ENCODE results near the gene KCNK15. TPM values are rescaled to one million over a fixed set of nuclear protein-coding genes. Genes with fewer than 3 reads are reported as not detected.

KCNK15 gene
- polyA plus RNA-seq, 3 donors, result 0.03 TPM; not detected in 2

DNA sequence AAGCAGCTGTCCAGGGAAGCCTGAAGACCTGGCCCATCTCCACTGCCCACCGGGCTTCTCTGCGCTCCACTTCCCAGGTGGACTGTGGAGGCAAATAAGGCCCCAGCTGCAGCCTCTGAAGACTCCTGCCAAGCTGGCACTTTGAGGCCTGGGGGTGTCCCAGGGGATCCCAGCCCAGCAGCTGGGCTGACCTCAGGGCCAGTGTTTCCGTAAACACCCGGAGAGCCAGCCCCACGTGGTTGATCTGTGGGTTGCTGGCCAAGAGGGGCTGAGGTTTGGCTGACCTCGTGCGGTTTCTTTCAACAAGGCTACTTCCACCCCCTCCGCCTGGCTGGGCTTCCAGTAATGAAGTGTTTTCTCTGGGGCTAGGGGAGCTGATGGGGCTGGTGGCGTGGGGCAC lies 42.9 kb upstream of the KCNK15 start:
- Histone ChIP-seq H3K9ac (ENCODE audit: insufficient read depth, low read length, poor library complexity, severe bottlenecking) (no peak overlapping the region), H3K4me3 (replicated peaks in 1 of 3; ENCODE audit: low read depth in 2 of 3, low read length in 3 of 3) (no peak overlapping the region), H3K36me3 (replicated peaks in 1 of 2; ENCODE audit: control insufficient read depth in 1 of 2, insufficient read depth in 2 of 2, low read length in 2 of 2) (no peaks in the 10 kb centered on the region), H3K27me3 (ENCODE audit: control insufficient read depth in 2 of 2, insufficient read depth in 2 of 2, low read length in 2 of 2) (no peaks in the 10 kb centered on the region), H3K9me3 (replicated peaks in 1 of 2; ENCODE audit: control insufficient read depth in 1 of 2, insufficient read depth in 1 of 2, low read length in 2 of 2) (no peaks in the 10 kb centered on the region), H3K27ac (ENCODE audit: low read depth in 1 of 2, low read length in 2 of 2) (no peak overlapping the region), H3K4me1 (ENCODE audit: control insufficient read depth in 1 of 2, insufficient read depth in 2 of 2, low read length in 2 of 2) (no peaks in the 10 kb centered on the region), H3K4me2 (replicated peaks; ENCODE audit: extremely low read depth, low read length, poor library complexity, severe bottlenecking) (no peak overlapping the region), H2AFZ (ENCODE audit: insufficient read depth, low read depth, low read length, poor library complexity, severe bottlenecking) (no peak overlapping the region), H4K20me1 (ENCODE audit: insufficient read depth, low read length) (no peaks in the 10 kb centered on the region), H3K79me2 (ENCODE audit: insufficient read depth, low read length) (no peaks in the 10 kb centered on the region)
- peaks cover 0 to 2% (median 0%) of the 10 kb centered on the region in 7 donors for H3K9me3 Mint-ChIP-seq
- no peaks in the 10 kb centered on the region for H3K4me1 Mint-ChIP-seq
- H3K36me3 Mint-ChIP-seq, result no peaks in the 10 kb centered on the region
- peaks cover 1 to 2% (median 2%) of the 10 kb centered on the region in 3 donors for H3K27me3 Mint-ChIP-seq (ENCODE audit: low read depth in 3 of 3)
- no peak overlapping the region for H3K27ac Mint-ChIP-seq
- H3K4me3 Mint-ChIP-seq, result no peak overlapping the region
- 37% methylated on average over 5 of the region's 9 CpGs for WGBS (ENCODE audit: insufficient coverage)
- TF ChIP-seq, protein P1, sequence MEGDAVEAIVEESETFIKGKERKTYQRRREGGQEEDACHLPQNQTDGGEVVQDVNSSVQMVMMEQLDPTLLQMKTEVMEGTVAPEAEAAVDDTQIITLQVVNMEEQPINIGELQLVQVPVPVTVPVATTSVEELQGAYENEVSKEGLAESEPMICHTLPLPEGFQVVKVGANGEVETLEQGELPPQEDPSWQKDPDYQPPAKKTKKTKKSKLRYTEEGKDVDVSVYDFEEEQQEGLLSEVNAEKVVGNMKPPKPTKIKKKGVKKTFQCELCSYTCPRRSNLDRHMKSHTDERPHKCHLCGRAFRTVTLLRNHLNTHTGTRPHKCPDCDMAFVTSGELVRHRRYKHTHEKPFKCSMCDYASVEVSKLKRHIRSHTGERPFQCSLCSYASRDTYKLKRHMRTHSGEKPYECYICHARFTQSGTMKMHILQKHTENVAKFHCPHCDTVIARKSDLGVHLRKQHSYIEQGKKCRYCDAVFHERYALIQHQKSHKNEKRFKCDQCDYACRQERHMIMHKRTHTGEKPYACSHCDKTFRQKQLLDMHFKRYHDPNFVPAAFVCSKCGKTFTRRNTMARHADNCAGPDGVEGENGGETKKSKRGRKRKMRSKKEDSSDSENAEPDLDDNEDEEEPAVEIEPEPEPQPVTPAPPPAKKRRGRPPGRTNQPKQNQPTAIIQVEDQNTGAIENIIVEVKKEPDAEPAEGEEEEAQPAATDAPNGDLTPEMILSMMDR (IDR thresholded peaks at IDR 0.05), result no peak
- intact Hi-C loops (cut with micrococcal nuclease), result no loop called here
- no peak for DNase-seq

DNA sequence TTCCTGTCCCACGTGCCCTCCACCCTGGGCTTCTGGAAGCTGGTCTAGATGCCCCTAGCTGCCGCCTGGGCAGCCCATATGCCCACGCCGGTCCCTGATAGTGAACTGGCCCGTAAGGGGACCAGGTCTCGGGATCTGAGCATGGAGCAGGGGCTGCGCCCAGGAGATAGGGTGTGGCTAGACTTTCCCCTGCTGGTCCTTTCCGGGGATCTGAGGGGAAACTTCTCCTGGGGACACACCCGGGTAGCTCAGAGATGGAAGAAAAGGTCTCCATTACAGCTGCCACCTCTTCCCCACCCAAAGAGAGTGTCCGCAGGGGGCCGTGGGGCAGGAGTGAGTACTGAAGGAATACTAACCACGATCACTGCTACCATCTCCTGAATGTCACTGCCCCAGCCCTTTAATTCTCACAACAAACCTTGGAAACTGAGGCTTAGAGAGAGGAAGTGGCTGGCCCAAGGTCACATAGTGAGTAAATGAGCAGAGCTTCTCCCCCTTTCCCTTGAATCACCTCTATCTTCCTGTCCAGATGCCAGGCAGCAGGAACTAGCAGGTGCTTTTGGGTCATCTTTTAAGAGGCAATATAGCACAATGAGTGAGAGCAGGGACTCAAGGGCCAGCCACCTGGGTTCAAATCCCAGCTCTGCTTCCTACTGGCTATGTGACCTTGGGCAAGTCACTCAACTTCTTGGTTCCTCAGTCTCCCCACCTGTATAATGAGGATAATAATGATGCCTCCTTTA lies 42.3 kb upstream of the KCNK15 start:
- Histone ChIP-seq H3K79me2 (ENCODE audit: insufficient read depth, low read length) (no peaks in the 10 kb centered on the region), H3K9me3 (replicated peaks in 1 of 2; ENCODE audit: control insufficient read depth in 1 of 2, insufficient read depth in 1 of 2, low read length in 2 of 2) (no peaks in the 10 kb centered on the region), H3K9ac (ENCODE audit: insufficient read depth, low read length, poor library complexity, severe bottlenecking) (no peak overlapping the region), H3K27me3 (ENCODE audit: control insufficient read depth in 2 of 2, insufficient read depth in 2 of 2, low read length in 2 of 2) (no peaks in the 10 kb centered on the region), H3K4me1 (ENCODE audit: control insufficient read depth in 1 of 2, insufficient read depth in 2 of 2, low read length in 2 of 2) (no peaks in the 10 kb centered on the region), H3K4me2 (replicated peaks; ENCODE audit: extremely low read depth, low read length, poor library complexity, severe bottlenecking) (no peak overlapping the region), H3K36me3 (replicated peaks in 1 of 2; ENCODE audit: control insufficient read depth in 1 of 2, insufficient read depth in 2 of 2, low read length in 2 of 2) (no peaks in the 10 kb centered on the region), H3K4me3 (replicated peaks in 1 of 3; ENCODE audit: low read depth in 2 of 3, low read length in 3 of 3) (no peak overlapping the region), H2AFZ (ENCODE audit: insufficient read depth, low read depth, low read length, poor library complexity, severe bottlenecking) (no peak overlapping the region), H3K27ac (ENCODE audit: low read depth in 1 of 2, low read length in 2 of 2) (no peak overlapping the region), H4K20me1 (ENCODE audit: insufficient read depth, low read length) (no peaks in the 10 kb centered on the region)
- H3K27me3 Mint-ChIP-seq (ENCODE audit: low read depth in 3 of 3), result peaks cover 1 to 2% (median 2%) of the 10 kb centered on the region in 3 donors
- H3K4me3 Mint-ChIP-seq, result no peak overlapping the region
- peaks cover 0 to 2% (median 0%) of the 10 kb centered on the region in 7 donors for H3K9me3 Mint-ChIP-seq
- intact Hi-C loops (cut with micrococcal nuclease), result no loop called here
- H3K4me1 Mint-ChIP-seq, result no peaks in the 10 kb centered on the region
- no peak for DNase-seq
- no peak overlapping the region for H3K27ac Mint-ChIP-seq
- WGBS (ENCODE audit: insufficient coverage), result 75% methylated on average over 5 of the region's 12 CpGs
- no peaks in the 10 kb centered on the region for H3K36me3 Mint-ChIP-seq
- TF ChIP-seq, protein P1 (IDR thresholded peaks at IDR 0.05), result no peak
